ENCODE results near the gene FUZ. TPM values are rescaled to one million over a fixed set of nuclear protein-coding genes. Genes with fewer than 3 reads are reported as not detected.

Gene FUZ
- total and polyA plus RNA-seq, 2 of the 4 experiments (the other 2 are of a cell fraction), result 12.1 to 14.3 TPM

- H2BK120ac ChIP-seq (ENCODE audit: low read depth, low read length), result no peak overlapping the region
- H2AK5ac ChIP-seq (ENCODE audit: low read depth, low read length), result no peak overlapping the region
- H3K4me3 ChIP-seq (ENCODE audit: insufficient read depth, low read depth, low read length), result no peak overlapping the region
- H3K4me1 ChIP-seq (ENCODE audit: control insufficient read depth, insufficient read depth, low read length), result peaks cover 5% of the 10 kb centered on the region
- ATAC-seq (ENCODE audit: low read depth), result no peak
- no peak overlapping the region for H4K91ac ChIP-seq (ENCODE audit: insufficient read depth, low read depth, low read length)
- no peaks in the 10 kb centered on the region for H4K20me1 ChIP-seq (ENCODE audit: insufficient read depth, low read length)
- dilution Hi-C loops (cut with HindIII; ENCODE audit: low sequenced_read_pairs, unreplicated experiment) (no loop called here), in situ Hi-C loops (cut with MboI; ENCODE audit: low sequenced_read_pairs) (no loop called here), intact Hi-C loops (cut with micrococcal nuclease) (loop anchor here (10.0 kb wide), 1 partner anchor 97 kb away; no protein-coding TSS in a partner anchor)
- no peaks in the 10 kb centered on the region for H3K27me3 ChIP-seq (ENCODE audit: control insufficient read depth, insufficient read depth, low read length)
- H2AFZ ChIP-seq (replicated peaks; ENCODE audit: low read length, poor library complexity), result no peak overlapping the region
- peak overlapping the region; percentile 72 for H2AK9ac ChIP-seq (replicated peaks; ENCODE audit: low read depth, low read length, poor library complexity)
- no peak for TF ChIP-seq CTCF (conservative IDR thresholded peaks at IDR 0.05; ENCODE audit: low read depth, low read length)
- no peak for TF ChIP-seq SMC3 (IDR thresholded peaks at IDR 0.05; ENCODE audit: low read depth, low read length)
- TF ChIP-seq CEBPB (IDR thresholded peaks at IDR 0.05; ENCODE audit: low read depth, low read length), result no peak
- TF ChIP-seq RAD21 (IDR thresholded peaks at IDR 0.05; ENCODE audit: low read length), result no peak
- no peak for TF ChIP-seq ELK1 (IDR thresholded peaks at IDR 0.05; ENCODE audit: borderline replicate concordance, low read depth, low read length)
- TF ChIP-seq FOS (IDR thresholded peaks at IDR 0.05; ENCODE audit: low read depth, low read length), result no peak
- no peak for TF ChIP-seq USF2 (IDR thresholded peaks at IDR 0.05; ENCODE audit: low read depth, low read length)
- TF ChIP-seq POLR2A (IDR thresholded peaks at IDR 0.05; ENCODE audit: low read depth, low read length), result no peak
- TF ChIP-seq NFE2L2 (IDR thresholded peaks at IDR 0.05; ENCODE audit: low read depth, low read length), result no peak
- TF ChIP-seq MAZ (IDR thresholded peaks at IDR 0.05; ENCODE audit: borderline replicate concordance, low read depth, low read length), result no peak
- TF ChIP-seq RCOR1 (IDR thresholded peaks at IDR 0.05; ENCODE audit: insufficient replicate concordance, low read length), result no peak
- no peak for TF ChIP-seq RFX5 (IDR thresholded peaks at IDR 0.05; ENCODE audit: low read depth, low read length)
- no peaks in the 10 kb centered on the region for H3K9me3 ChIP-seq (ENCODE audit: control insufficient read depth, insufficient read depth, low read length)
- no peak overlapping the region for H2BK20ac ChIP-seq (ENCODE audit: low read depth, low read length)
- no peak overlapping the region for H3K18ac ChIP-seq (ENCODE audit: low read depth, low read length)
- H3K9me1 ChIP-seq (ENCODE audit: insufficient read depth, low read length), result peaks cover 17% of the 10 kb centered on the region
- H3K23ac ChIP-seq (ENCODE audit: low read depth, low read length), result no peak overlapping the region
- no TSS peak for BruUV-seq (replicated peaks)
- H2BK5ac ChIP-seq (ENCODE audit: low read depth, low read length, poor library complexity, severe bottlenecking), result no peak overlapping the region
- no peak overlapping the region for H4K8ac ChIP-seq (ENCODE audit: low read depth in 2 of 2, low read length in 2 of 2)
- no peak overlapping the region for H4K5ac ChIP-seq (ENCODE audit: low read depth, low read length)
- ChIA-PET POLR2A (ENCODE audit: unreplicated experiment) (no interaction called here), CTCF (no interaction called here)
- no peak overlapping the region for H3K4ac ChIP-seq (ENCODE audit: low read depth, low read length)
- peaks cover 5 to 21% of the 10 kb centered on the region in 2 experiments; a peak in 2 of 4 replicates for H3K79me1 ChIP-seq (ENCODE audit: low read depth in 1 of 2, low read length in 2 of 2)
- WGBS, 2 experiments (ENCODE audit: extremely low coverage in 2 of 2, insufficient read length in 1 of 2), result no CpG with 5 or more reads among the region's 6 CpGs
- no peak for DNase-seq
- no peak overlapping the region for H2BK15ac ChIP-seq (ENCODE audit: low read depth, low read length)
- no peak overlapping the region for H3K27ac ChIP-seq (ENCODE audit: insufficient read depth, low read length)
- H3K36me3 ChIP-seq (ENCODE audit: control insufficient read depth, insufficient read depth, low read length), result peaks cover 7% of the 10 kb centered on the region; the same call in 1 of the 2 replicates
- no peak overlapping the region for H3K4me2 ChIP-seq (ENCODE audit: low read depth, low read length)
- no peak overlapping the region for H3K14ac ChIP-seq (replicated peaks; ENCODE audit: low read depth, low read length)
- H3K9ac ChIP-seq (ENCODE audit: low read depth, low read length), result no peak overlapping the region
- no peak overlapping the region for H3K56ac ChIP-seq (ENCODE audit: extremely low read depth, insufficient read depth, low read length)
These were observed 1.8 kb downstream of the FUZ start for GRCh38 chr19:49811328-49811727.

Data from IMR-90 (cell line).